H1 (cell line): Measurements from ENCODE around the gene SPARC. TPM values are rescaled to one million over a fixed set of nuclear protein-coding genes. Genes with fewer than 3 reads are reported as not detected.

Experiments
- CTCF ChIA-PET: fragments of 300-600 bp; sonication (Branson Sonifier 250); formaldehyde crosslinking; loops from one replicate; lab custom pipeline; 2021; ENCODE audit not compliant: partially characterized antibody; lab: Charles Lee
- POLR2A ChIA-PET: fragments of 300-600 bp; sonication (Branson Sonifier 250); formaldehyde crosslinking; loops from one replicate; lab custom pipeline; 2021; ENCODE audit warnings: inconsistent platforms; ENCODE audit not compliant: partially characterized antibody; lab: Charles Lee
- DNase-seq, 2 experiments: peaks; one replicate each; pipeline versions ENCODE4 v3.0.0 to v3.0.0-alpha.2; 2010 to 2022; ENCODE audit warnings: low spot score in 2 of 2, low read depth in 1 of 2, mixed read lengths in 1 of 2
- FAIRE-seq: peaks from 2 replicates; lab custom pipeline; 2011; peaks lifted over from hg19 to GRCh38; lab: Jason Lieb, UNC
- H2AFZ ChIP-seq: 2 replicates; pipeline ENCODE4 v1.8.1; 2012; ENCODE audit warnings: low read length, inconsistent platforms
- H2AK5ac ChIP-seq: 2 replicates; pipeline ENCODE4 v1.6.1; 2013; ENCODE audit warnings: low read depth, low read length
- H2BK120ac ChIP-seq: replicated peaks from 2 replicates; pipeline ENCODE3; 2013; ENCODE audit warnings: low read depth, low read length, inconsistent platforms
- H2BK12ac ChIP-seq: 2 replicates; pipeline ENCODE4 v1.6.1; 2013; ENCODE audit warnings: low read depth, low read length
- H2BK15ac ChIP-seq: 2 replicates; pipeline ENCODE4 v1.6.1; 2013; ENCODE audit warnings: low read length
- H2BK20ac ChIP-seq: 2 replicates; pipeline ENCODE4 v1.6.1; 2013; ENCODE audit warnings: low read length
- H2BK5ac ChIP-seq: 2 replicates; pipeline ENCODE4 v1.6.1; 2013; ENCODE audit warnings: low read depth, low read length
- H3K14ac ChIP-seq: 2 replicates; pipeline ENCODE4 v1.6.1; 2013; ENCODE audit warnings: inconsistent platforms; ENCODE audit not compliant: insufficient read length
- H3K18ac ChIP-seq: 2 replicates; pipeline ENCODE4 v1.6.1; 2013; ENCODE audit warnings: low read length; ENCODE audit errors: extremely low read depth
- H3K23ac ChIP-seq: 2 replicates; pipeline ENCODE4 v1.6.1; 2013; ENCODE audit warnings: inconsistent platforms; ENCODE audit not compliant: insufficient read length
- H3K23me2 ChIP-seq: 2 replicates; pipeline ENCODE4 v1.6.1; 2013; ENCODE audit warnings: low read depth, low read length
- H3K27ac ChIP-seq: 2 replicates; pipeline ENCODE4 v1.6.1; 2011; ENCODE audit warnings: low read depth, low read length, inconsistent platforms
- H3K27me3 ChIP-seq, 4 experiments: replicated peaks in 1 of 4; 1 replicate in 1 of 4; 2 replicates in 3 of 4; pipeline versions ENCODE4 v1.6.1 to v1.8.1; 2011 to 2013; ENCODE audit warnings: low read length in 3 of 4, mild to moderate bottlenecking in 3 of 4, inconsistent platforms in 2 of 4, mixed read lengths in 2 of 4, moderate library complexity in 1 of 4; ENCODE audit not compliant: control insufficient read depth in 3 of 4, insufficient read depth in 3 of 4; ENCODE audit errors: extremely low read depth in 1 of 4
- H3K36me3 ChIP-seq, 4 experiments: 2 replicates each; pipeline versions ENCODE4 v1.6.1 to v1.8.1; 2011 to 2013; ENCODE audit warnings: mild to moderate bottlenecking in 4 of 4, low read length in 3 of 4, moderate library complexity in 2 of 4, control low read depth in 1 of 4, inconsistent platforms in 1 of 4; ENCODE audit not compliant: insufficient read depth in 4 of 4, control insufficient read depth in 2 of 4
- H3K4ac ChIP-seq: replicated peaks from 2 replicates; pipeline ENCODE3; 2013; ENCODE audit warnings: low read length, low read depth, mixed read lengths, inconsistent platforms; ENCODE audit not compliant: insufficient read length
- H3K4me1 ChIP-seq, 4 experiments: replicated peaks in 1 of 4; 1 replicate in 1 of 4; 2 replicates in 3 of 4; pipeline versions ENCODE4 v1.6.1 to v1.8.1; 2011 to 2013; ENCODE audit warnings: low read length in 3 of 4, inconsistent platforms in 2 of 4, mixed read lengths in 1 of 4; ENCODE audit not compliant: insufficient read depth in 4 of 4, control insufficient read depth in 3 of 4
- H3K4me2 ChIP-seq, 2 experiments: 2 replicates each; pipeline versions ENCODE4 v1.6.1 to v1.8.1; 2011 to 2013; ENCODE audit warnings: low read depth in 2 of 2, low read length in 2 of 2, control low read depth in 1 of 2, inconsistent platforms in 1 of 2, mild to moderate bottlenecking in 1 of 2; ENCODE audit not compliant: insufficient read depth in 1 of 2
- H3K4me3 ChIP-seq, 4 experiments: fragments of 200-600, 300-600 bp in 1 of 4; sonication (generic), shearing (Covaris generic), sonication (Bioruptor Twin) in 1 of 4; 2 replicates each; pipeline versions ENCODE4 v1.5.1 to v1.8.1; 2011 to 2016; ENCODE audit warnings: low read length in 4 of 4, low read depth in 3 of 4, control low read depth in 2 of 4, inconsistent platforms in 2 of 4, mild to moderate bottlenecking in 2 of 4, mixed read lengths in 1 of 4, moderate library complexity in 1 of 4; ENCODE audit not compliant: insufficient read depth in 2 of 4; ENCODE audit errors: extremely low read depth in 1 of 4
- H3K56ac ChIP-seq: replicated peaks from 2 replicates; pipeline ENCODE3; 2013; ENCODE audit warnings: low read depth, mild to moderate bottlenecking, mixed read lengths, low read length, inconsistent platforms; ENCODE audit not compliant: insufficient read length
- H3K79me1 ChIP-seq: 2 replicates; pipeline ENCODE4 v1.6.1; 2013; ENCODE audit warnings: low read depth, low read length, control low read depth
- H3K79me2 ChIP-seq, 2 experiments: 2 replicates each; pipeline versions ENCODE4 v1.6.1 to v1.8.1; 2012 to 2013; ENCODE audit warnings: low read length in 2 of 2, mild to moderate bottlenecking in 2 of 2, inconsistent platforms in 1 of 2; ENCODE audit not compliant: insufficient read depth in 2 of 2, control insufficient read depth in 1 of 2
- H3K9ac ChIP-seq, 4 experiments: replicated peaks in 1 of 4; 1 replicate in 1 of 4; 2 replicates in 3 of 4; pipeline versions ENCODE4 v1.6.1 to v1.8.1; 2011 to 2013; ENCODE audit warnings: low read depth in 3 of 4, low read length in 3 of 4, control low read depth in 2 of 4, mild to moderate bottlenecking in 2 of 4, moderate library complexity in 2 of 4, inconsistent platforms in 1 of 4; ENCODE audit errors: extremely low read depth in 1 of 4
- H3K9me3 ChIP-seq, 2 experiments: 2 replicates each; pipeline versions ENCODE4 v1.6.1 to v1.8.1; 2012 to 2013; ENCODE audit warnings: mild to moderate bottlenecking in 2 of 2, moderate library complexity in 2 of 2, control low read depth in 1 of 2, inconsistent platforms in 1 of 2, low read depth in 1 of 2, low read length in 1 of 2, mixed read lengths in 1 of 2; ENCODE audit not compliant: insufficient read depth in 2 of 2
- H4K20me1 ChIP-seq, 2 experiments: replicated peaks in 1 of 2; 2 replicates each; pipeline versions ENCODE3 to v1.8.1; 2011 to 2013; ENCODE audit warnings: inconsistent platforms in 2 of 2, low read length in 2 of 2, mild to moderate bottlenecking in 1 of 2; ENCODE audit not compliant: insufficient read depth in 2 of 2, control insufficient read depth in 1 of 2
- H4K5ac ChIP-seq: 2 replicates; pipeline ENCODE4 v1.6.1; 2013; ENCODE audit warnings: low read length, low read depth, mixed read lengths, inconsistent platforms; ENCODE audit not compliant: insufficient read length
- H4K8ac ChIP-seq: 2 replicates; pipeline ENCODE4 v1.8.0; 2013; ENCODE audit warnings: mild to moderate bottlenecking, moderate library complexity, low read length, inconsistent platforms; ENCODE audit not compliant: insufficient read depth; ENCODE audit errors: extremely low read depth
- H4K91ac ChIP-seq: replicated peaks from 2 replicates; pipeline ENCODE3; 2013; ENCODE audit warnings: low read length, mixed read lengths, inconsistent platforms; ENCODE audit not compliant: insufficient read length
- CBX8 ChIP-seq: fragments of 300-800, 300-1000 bp; sonication (generic); IDR thresholded peaks from 2 replicates; pipeline ENCODE4 v1.7.1; 2016; ENCODE audit warnings: low read depth, low read length, borderline replicate concordance
- CEBPB ChIP-seq: IDR thresholded peaks from 2 replicates; pipeline ENCODE4 v1.6.1; 2012; ENCODE audit warnings: low read depth, low read length
- EGR1 ChIP-seq: IDR thresholded peaks from 2 replicates; pipeline ENCODE4 v1.6.1; 2011; ENCODE audit warnings: low read depth, low read length, borderline replicate concordance
- GABPA ChIP-seq: IDR thresholded peaks from 2 replicates; pipeline ENCODE4 v1.6.1; 2011; ENCODE audit warnings: mild to moderate bottlenecking, low read length, moderate library complexity, borderline replicate concordance; ENCODE audit not compliant: insufficient read depth
- JUND ChIP-seq: IDR thresholded peaks from 2 replicates; pipeline ENCODE4 v1.6.1; 2011; ENCODE audit warnings: mild to moderate bottlenecking, improper control_type of control experiment, low read length
- KDM1A ChIP-seq: fragments of 200-600, 300-600 bp; sonication (generic); IDR thresholded peaks from 2 replicates; pipeline ENCODE4 v1.7.1; 2016; ENCODE audit warnings: mild to moderate bottlenecking, low read length, borderline replicate concordance
- KDM4A ChIP-seq: IDR thresholded peaks from one replicate; pipeline ENCODE4 v1.7.1; 2012; ENCODE audit warnings: low read depth, mild to moderate bottlenecking, moderate library complexity, low read length, inconsistent platforms; ENCODE audit not compliant: severe bottlenecking
- NANOG ChIP-seq: IDR thresholded peaks from 2 replicates; pipeline ENCODE4 v1.6.1; 2011; ENCODE audit warnings: low read length, low read depth, mild to moderate bottlenecking, inconsistent platforms; ENCODE audit not compliant: insufficient read depth, poor library complexity, severe bottlenecking
- POLR2AphosphoS5 ChIP-seq: IDR thresholded peaks from 2 replicates; pipeline ENCODE4 v1.6.1; 2011; ENCODE audit warnings: low read depth, low read length
- SP1 ChIP-seq: IDR thresholded peaks from 2 replicates; pipeline ENCODE4 v1.6.1; 2011; ENCODE audit warnings: low read depth, low read length
- SP4 ChIP-seq: IDR thresholded peaks from 2 replicates; pipeline ENCODE4 v1.6.1; 2012; ENCODE audit warnings: low read length, inconsistent platforms
- SUZ12 ChIP-seq: fragments of 200-600 bp; sonication (generic); IDR thresholded peaks from 2 replicates; pipeline ENCODE4 v1.6.1; 2012; ENCODE audit warnings: mild to moderate bottlenecking, inconsistent platforms, low read length, moderate library complexity, mixed read lengths
- TAF1 ChIP-seq: IDR thresholded peaks from 2 replicates; pipeline ENCODE4 v1.6.1; 2011; ENCODE audit warnings: mild to moderate bottlenecking, low read depth, low read length
- ZNF274 ChIP-seq: IDR thresholded peaks from 2 replicates; pipeline ENCODE4 v1.7.0; 2012; ENCODE audit warnings: low read length, borderline replicate concordance; ENCODE audit errors: extremely low read depth
- polyA plus RNA-seq, 7 experiments: library from polyadenylated mRNA; depleted of rRNA in 3 of 7; stranded (reverse) in 5 of 7; unstranded in 2 of 7; fragments of >200 nt in 5 of 7; fragments of 200-250 nt in 2 of 7; gene quantifications; 1 replicate in 5 of 7; 2 replicates in 1 of 7; 4 replicates in 1 of 7; pipeline versions ENCODE4 v1.2.1 to v1.2.3, GENCODE V29; 2011 to 2013; ENCODE audit warnings: missing spikeins in 2 of 7, mixed read lengths in 2 of 7
- total RNA-seq: library from RNA; stranded (reverse); fragmentation: NEBNext Ultra II Directional; extraction: Animal tissue kit (Norgen Biotek cat#: 25700); gene quantifications from 2 replicates; pipeline ENCODE4 v1.2.1, GENCODE V29; 2021
- TF ChIP-seq, protein P1 (sequence below): IDR thresholded peaks from 2 replicates; pipeline ENCODE4 v1.6.1; 2012; ENCODE audit warnings: low read length, inconsistent platforms

SPARC gene
- total and polyA plus RNA-seq, 2 of the 8 experiments (the other 6 are each of a cell fraction or from before 2014, with no cell fraction given), result 375 to 438 TPM

DNA sequence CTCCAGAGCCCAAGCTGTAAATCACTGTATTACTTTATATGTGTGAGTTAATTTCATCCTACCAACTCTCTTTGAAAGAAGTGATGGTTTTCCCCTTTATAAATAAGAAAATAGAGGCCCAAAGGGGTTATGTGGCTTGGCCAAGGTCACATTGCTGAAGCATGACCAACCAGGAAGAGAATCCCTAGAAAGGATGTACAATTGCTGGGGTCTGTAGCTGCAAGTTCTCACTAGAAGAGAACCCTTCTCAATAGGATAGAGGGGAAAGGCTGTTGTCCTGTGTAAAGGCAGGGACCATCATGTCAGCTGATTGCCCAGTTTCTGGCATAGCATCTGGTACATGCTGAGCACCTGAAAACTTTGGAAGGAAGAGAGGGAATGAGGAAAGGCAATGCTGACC, 56.6 kb downstream of the SPARC start:
- FAIRE-seq (no peak), DNase-seq (no peak)
- ChIA-PET CTCF (interaction anchor here (0.9 to 2.3 kb wide), 3 partner anchors 10 to 106 kb away, joined by 3 to 9 read pairs (median 8); no protein-coding TSS in a partner anchor), POLR2A (no interaction called here)
- Histone ChIP-seq H3K4me1 (peaks cover 0 to 5% (median 2%) of the 10 kb centered on the region in 4 experiments; a peak in 2 of 7 replicates), H3K79me2 (no peaks in the 10 kb centered on the region), H2AK5ac (no peak overlapping the region), H3K23me2 (no peaks in the 10 kb centered on the region), H3K23ac (no peak overlapping the region), H3K27me3 (no peaks in the 10 kb centered on the region), H3K9ac (no peak overlapping the region), H3K4me3 (no peak overlapping the region), H3K9me3 (no peaks in the 10 kb centered on the region), H4K5ac (no peak overlapping the region), H3K36me3 (no peaks in the 10 kb centered on the region), H4K20me1 (no peaks in the 10 kb centered on the region), H3K79me1 (no peaks in the 10 kb centered on the region), H3K4ac (no peak overlapping the region), H2BK5ac (no peak overlapping the region), H2BK12ac (no peak overlapping the region), H2BK120ac (no peak overlapping the region), H3K14ac (no peak overlapping the region), H3K56ac (no peak overlapping the region), H2AFZ (no peak overlapping the region), H3K27ac (no peak overlapping the region), H4K8ac (no peak overlapping the region), H4K91ac (no peak overlapping the region), H3K18ac (no peak overlapping the region), H2BK20ac (no peak overlapping the region), H3K4me2 (no peak overlapping the region), H2BK15ac (no peak overlapping the region)
- no peak for TF ChIP-seq JUND
- no peak for TF ChIP-seq POLR2AphosphoS5
- no peak for TF ChIP-seq EGR1
- no peak for TF ChIP-seq NANOG
- TF ChIP-seq, protein P1, sequence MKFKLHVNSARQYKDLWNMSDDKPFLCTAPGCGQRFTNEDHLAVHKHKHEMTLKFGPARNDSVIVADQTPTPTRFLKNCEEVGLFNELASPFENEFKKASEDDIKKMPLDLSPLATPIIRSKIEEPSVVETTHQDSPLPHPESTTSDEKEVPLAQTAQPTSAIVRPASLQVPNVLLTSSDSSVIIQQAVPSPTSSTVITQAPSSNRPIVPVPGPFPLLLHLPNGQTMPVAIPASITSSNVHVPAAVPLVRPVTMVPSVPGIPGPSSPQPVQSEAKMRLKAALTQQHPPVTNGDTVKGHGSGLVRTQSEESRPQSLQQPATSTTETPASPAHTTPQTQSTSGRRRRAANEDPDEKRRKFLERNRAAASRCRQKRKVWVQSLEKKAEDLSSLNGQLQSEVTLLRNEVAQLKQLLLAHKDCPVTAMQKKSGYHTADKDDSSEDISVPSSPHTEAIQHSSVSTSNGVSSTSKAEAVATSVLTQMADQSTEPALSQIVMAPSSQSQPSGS, result no peak
- TF ChIP-seq SP4, result no peak
- no peak for TF ChIP-seq SUZ12
- TF ChIP-seq KDM1A, result no peak
- no peak for TF ChIP-seq TAF1
- no peak for TF ChIP-seq SP1
- no peak for TF ChIP-seq CBX8
- no peak for TF ChIP-seq CEBPB
- TF ChIP-seq GABPA, result no peak
- no peak for TF ChIP-seq KDM4A
- TF ChIP-seq ZNF274, result no peak
